ENCODE results near the gene CARD18. TPM values are rescaled to one million over a fixed set of nuclear protein-coding genes. Genes with fewer than 3 reads are reported as not detected.
"Not testable (repeated sequence)": the region's sequence is repeated elsewhere in the genome, so short reads cannot be mapped to it uniquely, and the experiment has no call there.

The CARD18 gene
- total RNA-seq, 1 experiment from 2014 or later: not detected

- no peak for DNase-seq (ENCODE audit: low read depth)
- in situ Hi-C loops (cut with HindIII; ENCODE audit: low pct_unique_long_range_greater_than_20kb, low sequenced_read_pairs): no loop called here
These were observed 5.3 kb upstream of the CARD18 start for GRCh38 chr11:105144887-105145286.

GRCh38 chr11:105142167-105142566, 2.6 kb upstream of the CARD18 start:
- in situ Hi-C loops (cut with HindIII; ENCODE audit: low pct_unique_long_range_greater_than_20kb, low sequenced_read_pairs): no loop called here
- no peak for DNase-seq (ENCODE audit: low read depth)

GRCh38 chr11:105137286-105137685, 2.3 kb downstream of the CARD18 start:
- DNase-seq (ENCODE audit: low read depth): no peak
- in situ Hi-C loops (cut with HindIII; ENCODE audit: low pct_unique_long_range_greater_than_20kb, low sequenced_read_pairs): no loop called here

- no peak for DNase-seq (ENCODE audit: low read depth)
- in situ Hi-C loops (cut with HindIII; ENCODE audit: low pct_unique_long_range_greater_than_20kb, low sequenced_read_pairs): no loop called here
These were observed 3.7 kb downstream of the CARD18 start for GRCh38 chr11:105135883-105136282.

- DNase-seq (ENCODE audit: low read depth): no peak
- in situ Hi-C loops (cut with HindIII; ENCODE audit: low pct_unique_long_range_greater_than_20kb, low sequenced_read_pairs): no loop called here
These were observed 6.7 kb downstream of the CARD18 start for GRCh38 chr11:105132716-105133511.

- no peak for DNase-seq (ENCODE audit: low read depth)
- in situ Hi-C loops (cut with HindIII; ENCODE audit: low pct_unique_long_range_greater_than_20kb, low sequenced_read_pairs): no loop called here
These were observed 9.3 kb downstream of the CARD18 start for GRCh38 chr11:105130189-105130813.

- in situ Hi-C loops (cut with HindIII; ENCODE audit: low pct_unique_long_range_greater_than_20kb, low sequenced_read_pairs): no loop called here
These were observed 14.8 kb downstream of the CARD18 start for GRCh38 chr11:105124756-105125155.

GRCh38 chr11:105111145-105111944, 28.2 kb downstream of the CARD18 start:
- DNase-seq (ENCODE audit: low read depth): no peak
- in situ Hi-C loops (cut with HindIII; ENCODE audit: low pct_unique_long_range_greater_than_20kb, low sequenced_read_pairs): no loop called here

More at GRCh38 chr11:105124756-105125155, 14.8 kb downstream of the CARD18 start:
- DNase-seq (ENCODE audit: low read depth): no peak

GRCh38 chr11:105110688-105111030, 28.9 kb downstream of the CARD18 start:
- DNase-seq (ENCODE audit: low read depth): no peak
- in situ Hi-C loops (cut with HindIII; ENCODE audit: low pct_unique_long_range_greater_than_20kb, low sequenced_read_pairs): no loop called here

GRCh38 chr11:105109855-105110687, 29.5 kb downstream of the CARD18 start:
- in situ Hi-C loops (cut with HindIII; ENCODE audit: low pct_unique_long_range_greater_than_20kb, low sequenced_read_pairs): no loop called here
- DNase-seq (ENCODE audit: low read depth): no peak

- DNase-seq (ENCODE audit: low read depth): no peak
- in situ Hi-C loops (cut with HindIII; ENCODE audit: low pct_unique_long_range_greater_than_20kb, low sequenced_read_pairs): no loop called here
These were observed 30.2 kb downstream of the CARD18 start for GRCh38 chr11:105109321-105109720.

GRCh38 chr11:105108247-105108646, 31.3 kb downstream of the CARD18 start:
- no peak for DNase-seq (ENCODE audit: low read depth)
- in situ Hi-C loops (cut with HindIII; ENCODE audit: low pct_unique_long_range_greater_than_20kb, low sequenced_read_pairs): no loop called here

GRCh38 chr11:105107226-105107825, 32.2 kb downstream of the CARD18 start:
- in situ Hi-C loops (cut with HindIII; ENCODE audit: low pct_unique_long_range_greater_than_20kb, low sequenced_read_pairs); DNase-seq (ENCODE audit: low read depth): not testable (repeated sequence)

GRCh38 chr11:105106140-105106539, 33.4 kb downstream of the CARD18 start:
- in situ Hi-C loops (cut with HindIII; ENCODE audit: low pct_unique_long_range_greater_than_20kb, low sequenced_read_pairs): no loop called here
- no peak for DNase-seq (ENCODE audit: low read depth)

- no peak for DNase-seq (ENCODE audit: low read depth)
- in situ Hi-C loops (cut with HindIII; ENCODE audit: low pct_unique_long_range_greater_than_20kb, low sequenced_read_pairs): no loop called here
These were observed 35.3 kb downstream of the CARD18 start for GRCh38 chr11:105104292-105104691.

- in situ Hi-C loops (cut with HindIII; ENCODE audit: low pct_unique_long_range_greater_than_20kb, low sequenced_read_pairs): no loop called here
These were observed 36.2 kb downstream of the CARD18 start for GRCh38 chr11:105103336-105103735.

GRCh38 chr11:105102079-105102581, 37.4 kb downstream of the CARD18 start:
- in situ Hi-C loops (cut with HindIII; ENCODE audit: low pct_unique_long_range_greater_than_20kb, low sequenced_read_pairs); DNase-seq (ENCODE audit: low read depth): not testable (repeated sequence)

More at GRCh38 chr11:105103336-105103735, 36.2 kb downstream of the CARD18 start:
- no peak for DNase-seq (ENCODE audit: low read depth)
